Erythroblast (primary cell): ENCODE data around the gene FIBCD1.

ENCODE experiments used
- DNase-seq, 2 experiments: peaks; one replicate each; lab custom pipeline; 2025; lab: John Stamatoyannopoulos, UW
- GATA1 ChIP-seq: IDR thresholded peaks from 2 replicates; pipeline ENCODE4 v1.6.1; 2011; ENCODE audit warnings: low read depth, mild to moderate bottlenecking, control low read depth, low read length, moderate library complexity
- POLR2A ChIP-seq: IDR thresholded peaks from 2 replicates; pipeline ENCODE4 v1.6.1; 2011; ENCODE audit warnings: mild to moderate bottlenecking, low read length

Gene FIBCD1

DNA sequence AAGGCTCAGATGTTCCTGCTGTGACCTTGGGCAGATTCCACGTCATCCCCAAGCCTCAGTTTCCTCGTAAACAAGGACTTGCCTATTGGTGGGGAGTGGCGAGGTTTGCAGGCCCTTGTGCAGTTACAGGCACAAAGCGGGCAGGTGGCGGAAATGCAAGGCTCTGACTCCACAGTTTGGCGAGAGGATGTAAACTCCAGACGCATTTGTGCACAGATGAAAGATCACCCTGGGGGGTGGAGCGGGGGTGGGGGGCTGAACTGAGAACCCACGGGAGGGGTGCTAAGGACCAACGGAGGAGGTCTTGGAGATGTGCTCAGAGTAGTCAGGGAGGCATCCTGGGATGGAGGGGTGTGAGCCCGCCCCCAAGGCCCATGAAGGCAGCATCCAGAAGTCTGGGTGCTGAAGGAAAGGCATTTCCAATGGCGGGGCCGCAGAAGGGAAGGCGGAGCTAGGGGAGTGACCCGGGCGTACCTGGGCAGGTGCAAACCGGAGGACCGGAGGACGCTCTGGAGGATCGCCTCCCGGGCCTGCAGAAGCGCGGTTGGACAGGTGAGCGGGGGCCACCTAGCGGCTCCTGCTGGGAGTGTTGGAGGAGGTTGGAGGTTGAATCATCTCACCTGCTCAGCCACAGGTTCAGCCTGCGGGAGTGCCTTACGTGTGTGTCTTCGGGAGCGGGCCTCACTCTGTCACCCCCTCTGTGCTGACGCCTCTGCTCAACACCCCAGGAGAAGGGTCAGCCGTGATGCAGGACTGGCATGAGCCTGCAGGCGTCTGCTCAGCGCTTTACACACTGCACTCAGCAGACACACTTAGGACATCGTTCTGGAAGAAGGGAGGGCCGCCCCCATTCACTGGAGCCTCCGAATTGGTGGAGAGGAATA is 1.9 kb upstream of the FIBCD1 start:
- DNase-seq = peak; percentile 44 to 73
- TF ChIP-seq GATA1 (no peak), POLR2A (no peak)

DNA sequence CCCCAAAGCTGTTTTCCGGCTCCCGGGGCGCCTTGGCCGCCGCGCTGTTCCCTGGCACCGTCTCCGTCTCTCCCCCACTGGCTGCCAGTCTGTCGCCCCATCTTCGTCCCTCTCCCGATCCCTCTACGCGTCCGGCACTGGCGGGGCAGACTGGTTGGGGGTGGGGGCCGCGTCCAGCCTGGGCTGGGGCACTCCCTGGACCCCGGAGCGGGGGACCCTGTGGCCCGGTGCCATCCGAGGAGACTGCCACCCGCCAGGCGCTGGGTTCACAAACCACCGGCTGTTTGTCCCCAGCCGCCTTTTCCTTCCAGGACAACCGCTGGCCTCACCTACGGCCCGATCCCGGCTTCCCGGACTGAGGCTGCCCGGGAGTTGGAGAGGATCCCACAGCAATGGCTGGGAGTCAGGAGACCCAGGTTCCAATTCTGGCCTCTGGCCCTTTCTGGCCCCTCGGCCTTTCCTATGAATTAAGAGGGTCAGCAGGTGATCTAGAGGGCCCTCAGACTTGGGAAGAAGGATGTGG is 1.0 kb upstream of the FIBCD1 start:
- TF ChIP-seq GATA1 (no peak), POLR2A (no peak)
- DNase-seq = no peak

DNA sequence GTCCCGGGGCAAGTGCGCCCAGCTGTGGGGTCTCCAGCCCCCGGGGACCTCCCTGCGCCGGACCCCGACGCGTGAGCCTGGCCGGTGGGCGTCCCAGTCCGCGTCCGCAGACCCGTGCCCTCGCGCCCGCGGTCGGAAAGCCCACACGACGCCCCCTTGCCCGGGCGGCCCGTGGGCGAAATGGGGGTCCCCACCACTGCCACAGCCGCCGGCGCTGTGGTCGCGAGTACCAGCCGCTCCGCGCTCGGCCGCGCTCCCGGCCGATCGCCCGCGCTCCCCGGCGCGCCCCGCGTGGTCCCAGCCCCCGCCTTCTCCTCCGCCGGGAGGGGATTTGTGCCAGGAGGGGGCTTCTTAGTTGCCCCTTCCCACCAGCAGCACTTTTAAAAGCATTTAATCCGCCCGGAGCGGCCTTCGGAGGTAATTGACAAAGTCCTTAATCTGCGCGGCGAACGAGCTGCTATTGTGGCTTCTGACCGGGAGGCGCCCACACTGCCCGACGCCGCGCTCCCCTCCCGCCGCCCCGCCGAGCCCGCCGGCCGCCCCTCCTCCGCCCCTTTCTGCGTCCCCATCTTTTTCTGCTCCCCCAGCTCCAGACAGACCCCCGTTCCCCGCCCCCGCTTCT is 469 bp upstream of the FIBCD1 start:
- TF ChIP-seq POLR2A (no peak), GATA1 (no peak)
- DNase-seq = no peak

DNA sequence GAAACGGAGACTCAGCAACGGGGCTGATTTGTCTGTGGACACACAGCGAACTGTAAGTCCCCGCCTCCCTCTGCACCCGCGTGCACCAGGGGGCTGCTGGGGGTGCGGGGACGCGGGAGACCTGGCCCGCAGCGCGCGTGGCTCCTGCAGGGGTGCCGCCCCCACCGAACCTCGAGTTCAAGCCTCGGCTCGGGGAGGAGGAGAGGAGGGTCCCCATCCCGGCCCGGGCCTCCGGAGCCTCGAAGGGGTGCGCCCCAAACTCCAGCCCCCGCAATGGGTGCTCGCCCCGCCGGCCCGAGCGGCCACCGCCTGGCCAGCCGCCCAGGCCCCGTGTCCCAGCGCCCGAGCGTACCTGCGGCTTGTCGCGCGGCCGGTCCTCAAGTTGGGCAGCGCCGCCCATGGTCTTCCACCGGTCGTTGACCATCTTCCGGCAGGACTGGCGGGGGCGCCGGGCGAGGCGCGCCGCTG is 829 bp downstream of the FIBCD1 start:
- no peak for DNase-seq
- TF ChIP-seq POLR2A = no peak
- TF ChIP-seq GATA1 = no peak

DNA sequence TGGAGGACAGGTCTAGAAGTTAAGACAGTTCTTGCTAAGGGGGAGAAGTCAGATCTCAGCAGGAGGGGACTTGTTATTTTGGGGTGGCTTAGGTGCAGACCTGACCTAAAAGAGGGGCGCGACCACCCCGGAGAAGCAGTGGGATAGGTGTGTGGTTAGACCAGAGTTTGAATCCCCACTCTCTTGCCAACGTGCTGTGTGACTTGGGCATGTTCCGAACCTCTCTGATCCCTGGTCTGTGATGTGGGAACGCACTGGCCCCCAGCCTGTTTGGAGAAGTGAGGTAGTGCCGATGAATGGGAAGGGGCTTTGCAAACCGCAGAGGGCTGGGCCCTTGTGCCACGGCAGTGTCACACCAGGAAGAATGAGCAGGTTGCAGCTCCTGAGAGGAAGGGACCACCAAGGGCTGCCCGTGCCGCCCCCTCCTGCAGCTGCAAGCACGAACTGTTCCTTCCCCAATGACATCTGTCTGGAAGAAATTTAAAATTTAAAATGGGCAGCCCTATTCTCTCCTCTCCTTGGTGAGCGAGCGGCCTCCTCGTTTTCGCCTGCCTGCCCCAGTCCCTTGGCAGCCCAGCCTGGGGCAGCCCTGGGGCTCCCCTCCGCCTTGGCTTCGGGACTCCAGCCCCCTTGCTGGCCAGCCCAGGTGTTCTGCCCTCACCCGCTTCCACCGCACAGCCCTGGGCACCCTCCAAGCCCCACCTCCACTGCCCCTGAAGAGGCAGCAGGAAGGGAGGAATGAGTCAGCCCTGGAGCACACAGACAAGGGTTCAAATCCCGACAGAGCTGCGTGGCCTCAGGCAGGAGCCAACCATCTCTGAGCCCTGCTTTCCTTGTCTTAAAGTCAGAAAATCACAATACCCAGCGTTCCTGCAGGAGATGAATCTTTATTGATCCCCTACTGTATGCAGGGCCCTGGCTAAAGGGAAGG is 1.6 kb downstream of the FIBCD1 start:
- TF ChIP-seq GATA1 = no peak
- no peak for TF ChIP-seq POLR2A
- DNase-seq = no peak

DNA sequence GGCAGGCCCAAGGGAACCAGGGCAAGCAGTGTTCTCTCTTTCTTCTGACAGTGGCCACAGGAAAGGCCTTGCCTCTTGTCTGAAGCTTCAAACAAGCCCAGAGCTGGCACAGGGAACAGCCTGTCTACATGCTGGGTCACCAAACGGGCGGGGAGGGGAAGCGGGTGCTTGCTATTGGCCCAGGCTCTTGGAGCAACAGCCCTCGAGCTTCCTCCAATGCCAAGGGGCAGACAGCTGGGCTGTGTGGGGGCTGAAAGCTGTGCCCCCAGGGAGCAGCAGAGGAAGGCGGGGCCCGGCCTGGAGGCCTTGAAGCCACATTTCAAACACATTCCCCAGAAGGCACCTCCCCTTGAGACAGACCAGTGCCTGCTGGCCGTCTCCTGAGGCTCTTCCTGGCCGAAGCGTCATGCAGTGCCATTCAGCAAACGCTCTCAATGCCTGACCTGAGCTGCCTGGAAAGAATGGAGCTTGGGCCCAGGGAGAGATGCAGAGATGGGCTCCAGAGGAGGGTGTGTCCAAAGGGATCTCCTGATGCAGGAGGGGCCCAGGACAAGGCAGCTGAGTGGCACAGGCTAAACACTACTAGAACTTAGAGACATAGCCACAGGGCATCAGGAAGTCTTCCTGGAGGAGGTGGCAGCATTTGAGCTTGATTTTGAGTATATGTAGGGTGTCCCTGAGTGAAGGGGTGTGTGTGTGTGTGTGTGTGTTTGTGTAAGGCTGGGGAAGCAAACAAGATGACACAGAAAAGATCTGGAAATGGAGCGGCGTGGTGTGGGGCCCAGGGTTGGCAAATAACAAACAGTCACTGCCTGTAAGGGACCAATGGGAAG is 2.5 kb downstream of the FIBCD1 start:
- TF ChIP-seq POLR2A (no peak), GATA1 (no peak)
- no peak for DNase-seq

DNA sequence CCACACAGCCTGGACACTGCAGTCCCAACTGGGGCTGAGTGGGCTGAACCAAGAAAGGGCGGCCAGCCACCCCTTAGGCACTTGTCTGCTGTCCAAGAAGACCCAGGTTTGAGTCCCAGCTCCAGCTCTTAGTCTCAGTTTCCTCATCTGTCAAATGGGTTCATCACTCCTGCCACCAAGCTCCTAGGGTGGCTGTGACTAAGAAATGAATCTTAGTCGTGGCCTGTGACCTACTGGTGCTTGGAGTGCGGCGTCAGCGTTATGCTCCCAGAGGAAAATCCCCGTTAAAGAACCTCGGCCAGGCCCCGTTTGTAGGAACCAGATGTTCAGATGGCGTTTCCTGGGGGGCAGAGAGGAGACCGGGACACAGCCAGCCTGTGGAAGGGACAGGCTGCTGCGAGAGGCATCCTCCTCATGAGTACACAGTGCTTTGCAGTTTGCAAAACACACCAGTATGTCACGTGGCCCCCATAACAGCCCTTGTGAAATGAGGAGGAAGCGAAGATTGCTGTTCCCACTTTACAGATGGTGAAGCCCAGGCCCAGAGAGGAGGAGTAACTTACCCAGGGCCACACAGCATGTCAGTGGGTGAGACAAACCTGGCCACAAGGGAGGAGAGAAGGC is 3.3 kb downstream of the FIBCD1 start:
- no peak for DNase-seq
- TF ChIP-seq POLR2A (no peak), GATA1 (no peak)

DNA sequence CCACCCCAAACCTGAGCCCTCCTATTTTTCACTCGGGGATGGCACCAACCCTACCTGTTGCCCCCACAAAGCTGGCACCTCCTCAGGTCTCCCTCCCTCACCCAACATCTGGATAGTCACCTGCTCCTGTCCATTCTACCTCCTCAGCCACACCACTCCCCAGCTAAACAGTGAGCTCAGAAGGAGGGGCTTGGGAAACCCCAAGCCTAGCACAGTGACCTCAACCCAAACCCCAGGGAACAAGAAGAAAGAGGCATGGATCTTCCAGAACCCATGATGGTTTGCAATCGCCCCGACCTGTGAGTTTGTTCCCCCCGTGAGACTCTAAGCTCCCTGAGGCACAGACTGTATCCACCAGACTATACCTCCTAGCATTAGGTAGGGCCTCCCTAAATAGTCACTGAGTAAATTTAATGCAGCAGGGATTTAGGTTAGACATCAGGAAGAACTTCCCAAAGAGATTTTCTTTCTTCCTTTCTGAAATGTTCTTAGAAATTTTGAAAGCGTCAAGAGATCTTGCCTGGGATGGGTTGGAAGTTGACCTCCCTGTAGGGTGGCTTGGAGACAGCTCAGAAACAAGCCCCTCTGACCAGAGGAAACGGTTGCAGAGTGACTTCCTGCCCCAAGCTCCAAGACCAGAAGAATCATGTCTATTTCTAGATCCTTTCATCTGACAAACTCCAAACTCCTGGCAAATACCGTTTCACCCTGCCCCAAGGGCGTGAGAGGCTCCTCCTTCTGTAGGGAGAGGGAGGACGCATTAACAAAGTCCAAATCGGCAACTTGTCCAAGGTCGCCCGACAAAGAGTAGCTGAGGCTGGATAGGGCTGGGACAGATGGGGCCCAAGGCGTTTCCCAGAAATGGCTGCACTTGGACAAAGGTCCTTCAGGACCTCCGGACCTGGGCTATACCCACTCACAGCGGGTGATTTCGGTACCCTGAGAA is 4.1 kb downstream of the FIBCD1 start:
- no peak for TF ChIP-seq POLR2A
- TF ChIP-seq GATA1 = no peak
- no peak for DNase-seq

DNA sequence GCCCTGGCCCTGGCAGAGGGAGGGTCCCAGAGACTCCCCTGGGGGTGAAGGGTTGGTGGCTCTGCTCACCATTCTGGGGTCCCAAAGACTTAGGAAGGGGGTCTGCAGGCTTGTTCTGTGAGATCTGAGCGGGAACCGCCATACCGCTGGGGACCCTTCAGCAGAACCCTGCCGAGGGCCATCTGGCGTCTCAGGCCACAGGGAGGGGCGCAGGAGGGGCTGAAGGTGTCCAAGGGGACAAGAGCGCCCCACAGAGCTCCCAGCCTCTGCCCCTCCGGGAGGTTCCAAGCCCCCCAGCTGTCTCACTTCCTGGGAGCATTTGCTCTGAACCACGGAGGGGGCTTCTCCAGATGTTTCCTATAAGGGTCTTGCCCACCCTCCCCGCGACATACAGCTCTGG is 4.8 kb downstream of the FIBCD1 start:
- TF ChIP-seq POLR2A (no peak), GATA1 (no peak)
- no peak for DNase-seq

DNA sequence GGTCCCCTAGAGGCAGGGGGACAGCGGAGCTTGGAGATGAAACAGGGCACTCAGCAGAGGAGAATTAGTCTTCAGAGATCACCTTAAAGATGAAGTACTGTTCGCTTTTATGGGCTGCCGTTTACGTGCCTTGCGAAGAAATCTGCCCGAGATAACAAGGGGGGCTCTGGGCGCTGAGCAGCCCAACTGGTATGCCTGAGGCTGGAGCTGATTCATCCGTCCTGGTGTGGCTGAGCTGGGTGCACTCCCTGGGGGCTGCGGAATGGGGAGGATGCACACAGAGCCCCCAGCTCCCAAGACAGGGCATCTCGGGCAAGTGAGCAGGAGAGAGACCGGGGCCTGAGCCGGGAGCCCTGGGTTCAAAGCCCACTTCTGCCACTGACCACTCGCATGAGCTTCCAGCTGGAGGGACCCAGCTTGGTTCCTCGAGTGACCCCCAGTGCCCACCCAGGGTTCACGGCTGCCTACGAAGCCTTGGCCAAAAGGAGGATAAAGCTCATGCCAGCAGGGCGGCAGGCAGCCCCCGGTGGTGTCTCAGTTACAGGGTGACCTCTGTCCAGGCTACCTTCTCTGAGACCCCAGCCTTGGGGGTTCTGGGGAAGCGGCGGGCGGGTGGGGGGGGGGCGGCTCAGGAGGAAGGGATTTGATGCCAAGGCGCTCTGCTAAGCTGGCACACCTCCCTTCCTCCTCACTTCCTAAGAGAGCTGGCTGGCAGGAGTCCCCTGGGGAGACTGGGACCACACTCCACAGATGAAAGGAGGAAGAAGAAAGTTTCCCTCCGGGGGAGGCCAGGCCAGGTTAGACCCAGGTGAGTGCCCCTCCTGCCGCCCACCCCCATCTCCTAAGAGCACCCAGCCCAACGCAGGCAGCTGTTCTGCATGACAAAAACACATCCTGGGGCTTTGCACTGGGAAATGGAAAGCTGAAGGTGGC is 5.7 kb downstream of the FIBCD1 start:
- TF ChIP-seq GATA1 = no peak
- no peak for TF ChIP-seq POLR2A

DNA sequence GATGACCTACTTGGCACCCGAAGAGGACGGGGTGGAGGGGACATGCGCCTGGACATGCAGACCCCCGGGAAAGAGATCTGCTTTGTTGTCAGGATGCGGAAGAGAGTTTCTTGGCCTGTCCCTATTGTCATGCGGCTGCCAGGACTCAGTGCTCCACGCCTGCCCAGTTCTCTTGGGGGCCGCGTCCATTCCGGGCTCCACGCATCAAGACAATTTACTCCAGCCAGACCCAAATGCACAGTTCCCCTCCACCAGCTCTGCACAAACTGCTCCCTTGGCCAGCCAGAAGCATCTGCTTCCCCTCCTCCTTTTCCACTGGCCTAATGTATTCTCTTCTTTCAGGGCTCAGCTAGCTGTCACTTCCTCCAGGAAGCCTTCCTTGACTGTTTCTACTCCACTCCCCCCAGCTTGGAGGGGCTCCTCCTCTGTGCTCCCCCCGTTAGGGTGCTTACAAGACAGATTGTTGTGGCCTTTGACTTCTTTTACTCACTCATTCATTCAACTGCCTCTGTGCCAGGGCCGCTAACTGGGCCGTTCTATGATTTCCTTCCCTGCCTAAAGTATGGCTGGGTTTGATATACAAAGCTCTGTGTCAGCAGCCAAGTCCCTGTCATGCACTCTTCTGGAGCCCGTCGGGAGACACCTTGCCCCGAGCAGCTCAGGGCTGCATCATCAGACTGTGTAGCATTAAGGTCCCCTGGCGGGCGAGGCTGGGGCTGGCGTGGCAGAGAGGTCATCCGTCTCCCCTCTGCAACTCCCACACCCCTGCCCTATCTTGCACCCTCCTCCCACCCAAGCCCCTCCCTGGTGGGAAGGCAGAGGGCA is 6.6 kb downstream of the FIBCD1 start:
- TF ChIP-seq POLR2A (no peak), GATA1 (no peak)
- no peak for DNase-seq

More for the DNA sequence above, 5.7 kb downstream of the FIBCD1 start:
- DNase-seq = no peak
